22Rv1 (cell line): Measurements from ENCODE around the gene EXD2.
"Not testable (repeated sequence)": the region's sequence is repeated elsewhere in the genome, so short reads cannot be mapped to it uniquely, and the experiment has no call there.

ENCODE experiments used
- H3K27ac ChIP-seq: fragments of 450-650 bp; 2 replicates; pipeline ENCODE4 v1.5.1; 2017
- CTCF ChIP-seq: fragments of 450-650 bp; IDR thresholded peaks from 2 replicates; pipeline ENCODE4 v1.5.1; 2017; ENCODE audit warnings: mild to moderate bottlenecking
- ZFX ChIP-seq: fragments of 450-650 bp; IDR thresholded peaks from 2 replicates; pipeline ENCODE4 v1.6.1; 2017; ENCODE audit warnings: antibody characterized with exemption, borderline replicate concordance

Gene EXD2

GRCh38 chr14:69207435-69208041 lies 16.2 kb downstream of the EXD2 start:
- TF ChIP-seq CTCF (no peak), ZFX (no peak)
- H3K27ac ChIP-seq, result no peak overlapping the region

GRCh38 chr14:69208666-69209065 lies 17.4 kb downstream of the EXD2 start:
- TF ChIP-seq CTCF, result no peak
- TF ChIP-seq ZFX, result no peak

GRCh38 chr14:69214393-69214792 lies 23.1 kb downstream of the EXD2 start:
- no peak for TF ChIP-seq ZFX
- TF ChIP-seq CTCF, result no peak
- H3K27ac ChIP-seq, result peak overlapping the region; percentile 1; the same call in 1 of the 2 replicates

More at GRCh38 chr14:69208666-69209065, 17.4 kb downstream of the EXD2 start:
- no peak overlapping the region for H3K27ac ChIP-seq

GRCh38 chr14:69217663-69218062 lies 26.4 kb downstream of the EXD2 start:
- H3K27ac ChIP-seq, result not testable (repeated sequence)

GRCh38 chr14:69224946-69225345 lies 33.6 kb downstream of the EXD2 start:
- TF ChIP-seq CTCF (no peak), ZFX (no peak)

GRCh38 chr14:69226178-69226577 lies 34.9 kb downstream of the EXD2 start:
- H3K27ac ChIP-seq, result no peak overlapping the region
- TF ChIP-seq CTCF (no peak), ZFX (no peak)

More at GRCh38 chr14:69224946-69225345, 33.6 kb downstream of the EXD2 start:
- no peak overlapping the region for H3K27ac ChIP-seq

GRCh38 chr14:69226736-69227135 lies 35.4 kb downstream of the EXD2 start:
- H3K27ac ChIP-seq, result no peak overlapping the region
- TF ChIP-seq ZFX, result no peak
- TF ChIP-seq CTCF, result no peak

GRCh38 chr14:69231486-69231885 lies 40.2 kb downstream of the EXD2 start:
- TF ChIP-seq ZFX (no peak), CTCF (no peak)
- H3K27ac ChIP-seq, result no peak overlapping the region
